ENCODE data around the gene ITGB6.

ITGB6 gene

GRCh38 chr2:160076914-160077313 lies 123.2 kb downstream of the ITGB6 start:
- TF ChIP-seq CTCF (IDR thresholded peaks at IDR 0.05; ENCODE audit: borderline replicate concordance, insufficient read depth, low read depth, low read length): no peak

GRCh38 chr2:160076241-160076640 lies 123.8 kb downstream of the ITGB6 start:
- no peak for TF ChIP-seq CTCF (IDR thresholded peaks at IDR 0.05; ENCODE audit: borderline replicate concordance, insufficient read depth, low read depth, low read length)
- H3K4me3 ChIP-seq (ENCODE audit: low read depth, low read length): no peak overlapping the region

More at GRCh38 chr2:160076914-160077313, 123.2 kb downstream of the ITGB6 start:
- H3K4me3 ChIP-seq (ENCODE audit: low read depth, low read length): no peak overlapping the region

- TF ChIP-seq CTCF (IDR thresholded peaks at IDR 0.05; ENCODE audit: borderline replicate concordance, insufficient read depth, low read depth, low read length): no peak
- no peak overlapping the region for H3K4me3 ChIP-seq (ENCODE audit: low read depth, low read length)
Observed at GRCh38 chr2:160075171-160075570, 124.9 kb downstream of the ITGB6 start.

- TF ChIP-seq CTCF (IDR thresholded peaks at IDR 0.05; ENCODE audit: borderline replicate concordance, insufficient read depth, low read depth, low read length): no peak
- no peak overlapping the region for H3K4me3 ChIP-seq (ENCODE audit: low read depth, low read length)
Observed at GRCh38 chr2:160073284-160073888, 126.7 kb downstream of the ITGB6 start.

- TF ChIP-seq CTCF (IDR thresholded peaks at IDR 0.05; ENCODE audit: borderline replicate concordance, insufficient read depth, low read depth, low read length): no peak
- no peak overlapping the region for H3K4me3 ChIP-seq (ENCODE audit: low read depth, low read length)
Observed at GRCh38 chr2:160068906-160069305, 131.2 kb downstream of the ITGB6 start.

GRCh38 chr2:160064916-160065315 lies 135.2 kb downstream of the ITGB6 start:
- no peak overlapping the region for H3K4me3 ChIP-seq (ENCODE audit: low read depth, low read length)
- TF ChIP-seq CTCF (IDR thresholded peaks at IDR 0.05; ENCODE audit: borderline replicate concordance, insufficient read depth, low read depth, low read length): no peak

- no peak overlapping the region for H3K4me3 ChIP-seq (ENCODE audit: low read depth, low read length)
- no peak for TF ChIP-seq CTCF (IDR thresholded peaks at IDR 0.05; ENCODE audit: borderline replicate concordance, insufficient read depth, low read depth, low read length)
Observed at GRCh38 chr2:160063879-160064612, 136.0 kb downstream of the ITGB6 start.

Measured in GM12875 (cell line).